Myocyte (in vitro differentiated cells): ENCODE results near the gene GPN2. TPM values are rescaled to one million over a fixed set of nuclear protein-coding genes. Genes with fewer than 3 reads are reported as not detected.
A peak's percentile ranks its signal among the peaks of the same experiment; 100 is the strongest.
"Not testable (repeated sequence)": the region's sequence is repeated elsewhere in the genome, so short reads cannot be mapped to it uniquely, and the experiment has no call there.

Experiments
- DNase-seq: peaks from one replicate; pipeline ENCODE4 v3.0.0-alpha.2; 2012; ENCODE audit warnings: low read depth
- total RNA-seq: library from RNA; depleted of rRNA; stranded (reverse); fragments of >200 nt; gene quantifications from 2 replicates; pipeline ENCODE4 v1.2.3, GENCODE V29; 2014

Gene GPN2
- total RNA-seq, 1 donor from 2014 or later: 12.0 TPM

GRCh38 chr1:26858891-26859640, 31.0 kb downstream of the GPN2 start:
- no peak for DNase-seq

DNA sequence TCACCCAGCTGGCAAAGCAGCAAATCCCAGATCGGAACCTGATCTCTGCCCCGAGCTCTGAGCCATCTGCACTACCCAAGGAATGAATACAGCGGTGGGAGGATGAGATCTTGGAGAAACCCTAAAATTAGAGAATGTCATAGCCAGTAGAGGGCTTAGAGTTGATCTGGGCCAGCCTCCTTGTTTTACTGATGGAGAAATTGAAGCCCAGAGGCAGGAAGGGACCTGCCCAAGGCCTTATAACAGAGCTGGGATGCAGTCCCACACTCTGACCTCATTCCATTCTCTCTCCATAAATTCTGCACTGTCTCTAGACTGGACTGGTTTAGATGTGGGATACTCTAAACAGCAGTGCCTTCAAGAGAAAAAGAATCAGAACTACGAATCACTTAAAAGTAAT, 31.9 kb downstream of the GPN2 start:
- no peak for DNase-seq

- DNase-seq: no peak
Observed at GRCh38 chr1:26857473-26858060, 32.5 kb downstream of the GPN2 start.

DNA sequence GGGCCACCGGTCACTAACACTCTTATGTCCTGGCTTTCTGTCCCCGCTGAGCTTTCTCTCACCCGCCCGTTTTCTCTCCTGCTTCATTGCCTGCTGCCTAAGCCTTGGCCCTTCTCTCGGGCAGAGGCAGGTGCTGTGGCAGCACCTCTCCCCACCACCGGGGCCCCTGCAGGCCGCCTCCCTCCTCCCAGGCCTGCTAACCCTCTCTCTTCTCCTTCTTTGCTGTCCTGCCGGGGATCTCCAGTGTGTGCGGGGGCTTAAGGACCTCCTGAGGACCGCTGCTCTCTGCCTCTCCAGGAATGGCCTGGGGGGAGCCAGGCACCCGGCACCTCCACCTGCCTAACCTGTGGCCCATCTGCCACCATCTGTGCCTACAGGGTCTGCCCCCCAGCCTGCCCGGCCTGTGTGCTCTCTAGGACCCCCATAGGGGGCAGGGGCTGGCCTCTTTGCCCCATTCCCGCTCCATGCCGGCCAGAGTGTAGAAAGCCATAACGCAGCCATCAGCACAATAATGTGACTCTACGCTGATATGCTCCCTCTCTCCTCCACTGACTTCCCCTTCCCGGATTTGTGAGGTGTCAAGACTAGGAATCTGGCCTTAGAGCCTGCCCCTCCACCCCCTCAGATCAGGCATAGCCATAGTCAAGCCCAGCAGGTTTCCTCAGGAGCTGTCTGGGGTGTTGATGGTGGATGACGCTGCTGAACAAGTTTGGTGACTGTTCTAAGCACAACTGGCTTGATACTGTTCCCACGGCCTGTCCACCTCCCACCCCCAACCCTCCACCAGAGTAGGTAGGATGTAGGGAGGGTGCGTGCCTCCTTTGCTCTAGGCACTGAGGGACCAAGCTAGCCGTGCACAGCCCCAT, 33.2 kb downstream of the GPN2 start:
- DNase-seq: no peak

DNA sequence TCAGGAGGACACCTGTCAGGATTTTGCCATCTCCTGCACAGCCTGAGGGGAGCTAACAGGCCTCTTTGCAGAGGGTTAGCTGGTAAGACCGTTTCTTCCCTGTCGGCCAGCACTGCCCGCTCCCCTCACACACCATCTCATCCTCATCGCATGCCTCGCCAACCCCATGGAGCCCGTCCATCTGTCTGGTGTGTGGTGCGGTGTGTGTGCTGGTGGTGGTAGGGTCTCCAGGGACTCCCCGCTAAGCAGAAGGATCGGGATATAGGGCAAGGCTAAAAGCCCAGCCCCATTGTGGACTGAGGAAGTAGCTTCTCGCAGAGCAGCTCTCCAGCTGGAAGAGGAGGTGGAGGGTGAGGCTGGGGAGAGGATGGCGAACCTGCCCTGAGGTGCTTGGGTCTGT, 33.9 kb downstream of the GPN2 start:
- DNase-seq: no peak

DNA sequence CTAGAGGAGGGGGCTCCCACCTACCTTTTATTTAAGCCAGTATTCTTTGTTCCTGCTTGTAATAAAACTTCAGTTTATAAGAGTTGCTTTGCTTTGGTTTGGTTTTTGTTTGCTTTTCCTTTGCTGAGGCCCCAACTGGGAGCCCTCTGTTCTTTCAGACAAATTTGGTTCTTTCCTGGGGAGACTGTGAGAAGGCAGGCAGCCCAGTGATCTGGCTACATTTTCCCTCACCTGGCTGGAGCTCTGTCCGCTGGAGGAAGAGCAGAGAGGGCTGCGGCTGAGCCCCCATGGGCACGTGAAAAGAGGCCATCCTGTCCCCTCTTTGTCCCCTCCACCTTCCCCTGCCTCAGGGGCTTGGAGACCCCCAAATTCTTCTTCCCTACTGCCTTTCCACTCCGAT, 34.4 kb downstream of the GPN2 start:
- no peak for DNase-seq

GRCh38 chr1:26854906-26855305, 35.2 kb downstream of the GPN2 start:
- DNase-seq: no peak

GRCh38 chr1:26853600-26853999, 36.5 kb downstream of the GPN2 start:
- no peak for DNase-seq

DNA sequence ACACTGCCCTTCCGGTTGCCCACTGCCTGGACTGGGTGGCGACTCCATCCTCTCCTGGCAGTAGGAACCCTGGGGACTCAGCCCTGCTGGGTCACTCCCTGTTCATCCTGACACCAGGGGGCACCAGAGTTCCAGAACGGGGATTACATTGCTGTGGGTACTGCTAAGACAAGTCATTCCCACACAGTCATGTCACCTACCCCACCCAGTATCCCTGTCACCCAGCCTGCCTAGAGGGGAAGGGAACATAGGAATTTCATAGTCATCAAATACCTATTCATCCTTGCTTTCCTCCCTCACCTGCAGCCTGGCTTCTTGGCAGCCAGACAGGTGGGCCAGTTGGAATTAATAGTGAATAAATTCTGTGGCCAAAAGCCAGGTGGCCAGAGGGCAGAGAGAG, 36.9 kb downstream of the GPN2 start:
- peak; percentile 89 for DNase-seq

DNA sequence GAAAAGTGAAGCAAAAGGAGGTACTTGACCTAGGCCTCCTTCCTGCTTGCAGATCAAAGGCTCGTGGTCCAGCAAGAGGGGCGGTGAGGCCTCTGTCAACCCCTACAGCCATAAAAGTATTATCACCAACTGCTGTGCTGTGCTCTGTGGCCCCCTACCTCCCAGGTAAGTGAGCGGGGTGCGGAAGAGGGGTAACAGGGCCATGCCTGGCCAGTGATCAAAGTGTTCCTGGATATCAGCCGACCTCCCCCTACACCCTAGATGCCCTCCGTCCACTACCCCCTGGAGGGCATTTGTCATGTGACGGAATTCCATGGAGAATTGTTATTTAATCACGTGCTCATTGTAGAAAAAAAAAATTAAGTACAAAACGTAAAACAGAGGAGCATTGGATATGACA, 37.4 kb downstream of the GPN2 start:
- no peak for DNase-seq

- no peak for DNase-seq
Observed at GRCh38 chr1:26851106-26851684, 38.9 kb downstream of the GPN2 start.

GRCh38 chr1:26848941-26849774, 40.9 kb downstream of the GPN2 start:
- DNase-seq: peak; percentile 52

DNA sequence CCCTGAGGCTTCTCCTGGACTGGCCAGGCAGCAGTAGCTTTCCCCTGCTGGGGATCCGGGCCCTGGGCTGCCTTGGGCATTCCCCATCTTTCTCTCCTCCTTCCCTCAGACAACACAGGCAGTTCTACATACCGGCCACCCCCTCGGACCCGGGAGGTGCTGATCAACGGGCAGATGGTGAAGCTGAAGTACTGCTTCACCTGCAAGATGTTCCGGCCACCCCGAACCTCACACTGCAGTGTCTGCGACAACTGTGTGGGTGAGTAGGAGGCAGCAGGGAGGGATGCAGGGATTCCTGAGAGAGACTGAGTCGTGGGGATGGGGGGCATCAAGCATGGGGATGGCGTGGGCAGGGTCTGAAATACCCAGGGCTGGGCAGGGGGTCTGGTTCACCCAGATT, 41.6 kb downstream of the GPN2 start:
- no peak for DNase-seq

GRCh38 chr1:26847826-26848225, 42.3 kb downstream of the GPN2 start:
- not testable (repeated sequence) for DNase-seq

- no peak for DNase-seq
Observed at GRCh38 chr1:26844424-26845196, 45.5 kb downstream of the GPN2 start.

- no peak for DNase-seq
Observed at GRCh38 chr1:26839779-26840178, 50.3 kb downstream of the GPN2 start.

GRCh38 chr1:26839339-26839722, 50.8 kb downstream of the GPN2 start:
- no peak for DNase-seq

DNA sequence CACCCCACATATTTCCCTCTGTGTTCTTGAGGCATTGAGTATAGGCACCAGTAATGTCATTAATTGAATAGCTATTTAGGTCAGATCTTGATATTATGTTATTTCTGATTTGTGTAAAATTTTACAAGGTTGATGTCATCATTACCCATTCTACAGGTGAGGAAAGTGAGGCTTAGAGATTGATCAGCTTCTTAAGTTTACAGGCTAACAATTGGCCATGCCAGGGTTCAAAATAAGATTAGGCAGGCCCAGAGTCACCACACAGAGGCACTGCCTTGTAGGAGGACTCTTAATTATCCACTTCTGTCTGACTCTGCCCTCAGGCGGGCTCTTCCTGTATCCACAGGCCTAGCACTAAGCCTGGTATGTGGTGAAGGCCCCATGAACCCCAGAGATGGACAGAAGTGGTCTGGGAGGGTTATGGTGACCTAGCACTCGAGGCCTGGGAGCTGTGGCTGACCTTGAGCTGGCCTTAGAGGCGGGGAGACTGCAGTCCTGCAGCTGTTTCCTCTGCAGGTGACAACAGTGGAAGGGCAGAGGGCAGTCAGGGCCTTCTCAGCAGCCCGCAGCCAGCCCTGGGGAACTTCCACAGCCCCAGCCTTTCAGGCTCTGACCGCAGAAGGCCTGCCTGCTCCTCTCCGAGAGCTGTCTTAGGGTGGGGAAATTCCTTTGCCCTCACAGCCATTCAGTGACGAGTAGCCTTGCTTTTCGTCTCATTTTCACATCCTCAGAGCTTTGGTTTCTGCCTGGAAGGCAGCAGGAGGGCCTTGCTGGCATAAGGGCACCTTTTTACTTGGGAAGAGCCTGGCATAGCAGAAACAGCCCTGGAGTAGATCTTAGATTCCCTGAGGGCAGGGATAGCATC, 51.4 kb downstream of the GPN2 start:
- peak; percentile 35 for DNase-seq

DNA sequence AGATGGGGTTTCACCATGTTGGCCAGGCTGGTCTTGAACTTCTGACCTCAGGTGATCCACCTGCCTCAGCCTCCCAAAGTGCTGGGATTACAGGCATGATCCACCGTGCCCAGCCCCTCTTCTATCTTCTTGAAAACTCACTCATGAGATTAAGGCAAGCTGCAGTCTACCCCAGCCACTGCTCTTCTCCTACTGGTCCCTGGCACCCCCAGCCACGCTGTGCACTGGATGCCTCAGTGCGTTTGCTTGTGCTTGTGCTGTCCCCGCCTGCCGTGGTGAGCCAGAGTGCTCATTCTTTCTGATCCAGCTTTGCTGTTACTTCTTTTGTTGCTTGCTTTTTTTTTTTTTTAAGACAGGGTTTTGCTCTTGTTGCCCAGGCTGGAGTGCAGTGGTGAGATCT, 52.4 kb downstream of the GPN2 start:
- not testable (repeated sequence) for DNase-seq
